AG04449 (cell line): ENCODE results near the gene MAPKAPK2.

Experiments
- CTCF ChIA-PET: fragments of 350-600 bp; formaldehyde crosslinking; extraction: SDS; loops from one replicate; lab custom pipeline; 2021; ENCODE audit warnings: antibody characterized with exemption; lab: Yijun Ruan, JAX
- POLR2A ChIA-PET: fragments of 400-600, 350-600 bp; formaldehyde crosslinking; extraction: SDS; loops from one replicate; lab custom pipeline; 2020; ENCODE audit warnings: antibody characterized with exemption, inconsistent platforms; lab: Yijun Ruan, JAX
- DNase-seq: peaks from one replicate; pipeline ENCODE4 v3.0.0-alpha.2; 2010; ENCODE audit warnings: low read depth, low spot score
- H3K4me3 ChIP-seq: 2 replicates; pipeline ENCODE4 v1.5.1; 2011; ENCODE audit warnings: low read depth, mild to moderate bottlenecking, control low read depth, low read length
- TF ChIP-seq, protein P1 (sequence below): IDR thresholded peaks from one replicate; pipeline ENCODE4 v1.5.1; 2011; ENCODE audit warnings: mild to moderate bottlenecking, moderate library complexity, low read length, control low read depth, inconsistent platforms; ENCODE audit not compliant: insufficient read depth; ENCODE audit errors: missing control alignments

Gene MAPKAPK2

DNA sequence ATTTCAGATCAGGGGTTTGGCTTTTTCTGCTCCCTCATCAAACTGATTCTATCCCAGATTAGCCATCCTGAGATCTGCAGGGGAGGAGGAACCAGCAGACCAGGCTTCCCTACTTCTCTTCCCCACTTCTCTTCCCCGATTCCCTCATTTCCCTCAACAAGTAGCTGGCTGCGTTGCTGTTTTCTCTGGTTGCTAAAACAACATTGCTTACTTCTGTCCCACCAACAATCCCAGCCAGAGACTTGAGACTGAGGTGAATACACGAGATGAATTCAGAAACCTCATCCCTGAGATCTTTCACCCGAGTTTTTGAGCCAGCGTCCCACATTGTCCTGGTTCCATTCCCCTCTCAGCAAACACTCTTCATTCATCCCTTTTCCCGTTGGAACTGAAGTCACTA, 27.0 kb upstream of the MAPKAPK2 start:
- H3K4me3 ChIP-seq = no peak overlapping the region
- ChIA-PET CTCF (interaction anchor here (0.7 to 42.9 kb wide), 11 partner anchors 5 to 361 kb away, joined by 3 to 1486 read pairs (median 4); partner anchors contain the start of genes DYRK3 and EIF2D), POLR2A (interaction anchor here (0.5 to 1.6 kb wide), 2 partner anchors 17 to 20 kb away, joined by 3 to 5 read pairs; no protein-coding TSS in a partner anchor)
- DNase-seq = no peak
- TF ChIP-seq, protein P1, sequence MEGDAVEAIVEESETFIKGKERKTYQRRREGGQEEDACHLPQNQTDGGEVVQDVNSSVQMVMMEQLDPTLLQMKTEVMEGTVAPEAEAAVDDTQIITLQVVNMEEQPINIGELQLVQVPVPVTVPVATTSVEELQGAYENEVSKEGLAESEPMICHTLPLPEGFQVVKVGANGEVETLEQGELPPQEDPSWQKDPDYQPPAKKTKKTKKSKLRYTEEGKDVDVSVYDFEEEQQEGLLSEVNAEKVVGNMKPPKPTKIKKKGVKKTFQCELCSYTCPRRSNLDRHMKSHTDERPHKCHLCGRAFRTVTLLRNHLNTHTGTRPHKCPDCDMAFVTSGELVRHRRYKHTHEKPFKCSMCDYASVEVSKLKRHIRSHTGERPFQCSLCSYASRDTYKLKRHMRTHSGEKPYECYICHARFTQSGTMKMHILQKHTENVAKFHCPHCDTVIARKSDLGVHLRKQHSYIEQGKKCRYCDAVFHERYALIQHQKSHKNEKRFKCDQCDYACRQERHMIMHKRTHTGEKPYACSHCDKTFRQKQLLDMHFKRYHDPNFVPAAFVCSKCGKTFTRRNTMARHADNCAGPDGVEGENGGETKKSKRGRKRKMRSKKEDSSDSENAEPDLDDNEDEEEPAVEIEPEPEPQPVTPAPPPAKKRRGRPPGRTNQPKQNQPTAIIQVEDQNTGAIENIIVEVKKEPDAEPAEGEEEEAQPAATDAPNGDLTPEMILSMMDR = no peak

- H3K4me3 ChIP-seq = no peak overlapping the region
- no peak for DNase-seq
- POLR2A ChIA-PET = interaction anchor here (0.5 to 1.6 kb wide), 2 partner anchors 16 to 21 kb away, joined by 3 to 5 read pairs; no protein-coding TSS in a partner anchor
- TF ChIP-seq, protein P1 = peak; percentile 80
- CTCF ChIA-PET = interaction anchor here (0.7 to 42.9 kb wide), 18 partner anchors 4 to 361 kb away, joined by 3 to 1486 read pairs (median 4); partner anchors contain the start of genes DYRK3 and EIF2D
Observed at GRCh38 chr1:206658264-206658980, 26.3 kb upstream of the MAPKAPK2 start.

DNA sequence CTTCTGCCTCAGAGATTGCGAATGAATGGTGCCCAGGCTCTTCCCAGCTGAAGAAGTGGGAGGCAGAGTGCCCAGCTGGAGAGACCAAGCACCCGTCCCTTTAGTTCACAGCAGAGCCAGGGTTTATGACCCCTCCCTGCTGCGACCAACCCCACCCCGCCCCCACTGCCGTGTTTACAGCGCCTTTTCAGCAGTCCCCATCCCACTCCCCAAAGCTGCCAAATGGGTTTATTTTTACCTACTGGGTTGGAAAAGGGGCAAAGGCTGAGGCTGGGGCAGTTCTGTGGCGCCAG, 25.8 kb upstream of the MAPKAPK2 start:
- POLR2A ChIA-PET = no interaction called here
- TF ChIP-seq, protein P1 = no peak
- CTCF ChIA-PET = interaction anchor here (0.8 to 42.9 kb wide), 14 partner anchors 4 to 347 kb away, joined by 3 to 1486 read pairs (median 4); partner anchors contain the start of genes DYRK3 and EIF2D
- no peak overlapping the region for H3K4me3 ChIP-seq
- no peak for DNase-seq

GRCh38 chr1:206660136-206660535, 24.6 kb upstream of the MAPKAPK2 start:
- CTCF ChIA-PET = interaction anchor here (1.0 to 42.9 kb wide), 10 partner anchors 2 to 345 kb away, joined by 3 to 1486 read pairs (median 9); partner anchors contain the start of genes DYRK3 and EIF2D
- H3K4me3 ChIP-seq = no peak overlapping the region
- no peak for DNase-seq
- POLR2A ChIA-PET = no interaction called here
- TF ChIP-seq, protein P1 = no peak

GRCh38 chr1:206661161-206661820, 23.4 kb upstream of the MAPKAPK2 start:
- POLR2A ChIA-PET = no interaction called here
- CTCF ChIA-PET = interaction anchor here (1.1 to 42.9 kb wide), 7 partner anchors 1 to 251 kb away, joined by 3 to 1486 read pairs (median 31); partner anchors contain the start of genes DYRK3, EIF2D and MAPKAPK2
- no peak overlapping the region for H3K4me3 ChIP-seq
- no peak for DNase-seq
- TF ChIP-seq, protein P1 = no peak
